ENCODE measurements around the gene MRPL37. TPM values are rescaled to one million over a fixed set of nuclear protein-coding genes. Genes with fewer than 3 reads are reported as not detected.

Gene MRPL37
- total RNA-seq, 2 experiments from 2014 or later = 107 to 126 TPM

GRCh38 chr1:54199151-54199764 lies 709 bp upstream of the MRPL37 start:
- peaks cover 28% of the 10 kb centered on the region for H3K4me1 ChIP-seq (ENCODE audit: insufficient read depth, low read length, poor library complexity, severe bottlenecking)
- peak overlapping the region; percentile 87 for H3K4me3 ChIP-seq (ENCODE audit: low read depth, low read length, poor library complexity, severe bottlenecking)
- no peaks in the 10 kb centered on the region for H3K9me2 ChIP-seq (ENCODE audit: insufficient read depth, low read length)
- ChIA-PET CTCF (ENCODE audit: unreplicated experiment) (no interaction called here), POLR2A (interaction anchor here (0.6 to 0.8 kb wide), 4 partner anchors 10 to 688 kb away, joined by 3 to 4 read pairs (median 3); partner anchors contain the start of gene DHCR24)
- H4K20me1 ChIP-seq (ENCODE audit: insufficient read depth, low read length) = peaks cover 12% of the 10 kb centered on the region
- peaks cover 27% of the 10 kb centered on the region for H3K36me3 ChIP-seq (ENCODE audit: insufficient read depth, low read length)
- TSS peak; percentile 84 for BruUV-seq (replicated peaks)
- TF ChIP-seq EZH2phosphoT487 (IDR thresholded peaks at IDR 0.05; ENCODE audit: borderline replicate concordance, low read depth, low read length) (no peak), CTCF (conservative IDR thresholded peaks at IDR 0.05; ENCODE audit: low read length) (no peak)
- H3K4me2 ChIP-seq (ENCODE audit: low read length) = peak overlapping the region; percentile 98
- no peaks in the 10 kb centered on the region for H3K9me3 ChIP-seq (ENCODE audit: low read length)
- peaks cover 52% of the 10 kb centered on the region for H3K79me2 ChIP-seq (ENCODE audit: insufficient read depth, low read depth, low read length)
- no peak for DNase-seq (ENCODE audit: low spot score)
- H2AFZ ChIP-seq (ENCODE audit: low read length) = peak overlapping the region; percentile 76
- intact Hi-C loops (cut with micrococcal nuclease; ENCODE audit: unreplicated experiment) = no loop called here
- no peak overlapping the region for H3K27ac ChIP-seq (ENCODE audit: low read depth, low read length, poor library complexity, severe bottlenecking)

- ChIA-PET POLR2A (interaction anchor here (0.7 to 0.9 kb wide), 2 partner anchors 16 to 29 kb away, joined by 3 read pairs; no protein-coding TSS in a partner anchor), CTCF (ENCODE audit: unreplicated experiment) (interaction anchor here (0.5 kb wide), 1 partner anchor 59 kb away, joined by 4 read pairs; no protein-coding TSS in a partner anchor)
- BruUV-seq (replicated peaks) = TSS peak; percentile 74
- H3K36me3 ChIP-seq (ENCODE audit: insufficient read depth, low read length) = peaks cover 34% of the 10 kb centered on the region
- peaks cover 12% of the 10 kb centered on the region for H4K20me1 ChIP-seq (ENCODE audit: insufficient read depth, low read length)
- H3K4me2 ChIP-seq (ENCODE audit: low read length) = peak overlapping the region; percentile 93
- peak overlapping the region; percentile 76; the same call in 1 of the 2 replicates for H2AFZ ChIP-seq (ENCODE audit: low read length)
- H3K9me3 ChIP-seq (ENCODE audit: low read length) = no peaks in the 10 kb centered on the region
- H3K4me1 ChIP-seq (ENCODE audit: insufficient read depth, low read length, poor library complexity, severe bottlenecking) = peaks cover 28% of the 10 kb centered on the region
- H3K27ac ChIP-seq (ENCODE audit: low read depth, low read length, poor library complexity, severe bottlenecking) = peak overlapping the region; percentile 41
- TF ChIP-seq CTCF (conservative IDR thresholded peaks at IDR 0.05; ENCODE audit: low read length) (no peak), EZH2phosphoT487 (IDR thresholded peaks at IDR 0.05; ENCODE audit: borderline replicate concordance, low read depth, low read length) (no peak)
- H3K9me2 ChIP-seq (ENCODE audit: insufficient read depth, low read length) = no peaks in the 10 kb centered on the region
- intact Hi-C loops (cut with micrococcal nuclease; ENCODE audit: unreplicated experiment) = loop anchor here (5.0 kb wide), 3 partner anchors 72 to 207 kb away; partner anchors contain the start of genes SSBP3, TCEANC2 and TMEM59
- H3K79me2 ChIP-seq (ENCODE audit: insufficient read depth, low read depth, low read length) = peaks cover 53% of the 10 kb centered on the region
- H3K4me3 ChIP-seq (ENCODE audit: low read depth, low read length, poor library complexity, severe bottlenecking) = peak overlapping the region; percentile 87
- no peak for DNase-seq (ENCODE audit: low spot score)
These were observed 591 bp downstream of the MRPL37 start for GRCh38 chr1:54200519-54200997.

- Histone ChIP-seq H3K27ac (ENCODE audit: low read depth, low read length, poor library complexity, severe bottlenecking) (no peak overlapping the region), H3K9me2 (ENCODE audit: insufficient read depth, low read length) (no peaks in the 10 kb centered on the region), H3K4me1 (ENCODE audit: insufficient read depth, low read length, poor library complexity, severe bottlenecking) (peaks cover 23% of the 10 kb centered on the region), H3K4me2 (ENCODE audit: low read length) (no peak overlapping the region), H4K20me1 (ENCODE audit: insufficient read depth, low read length) (peaks cover 12% of the 10 kb centered on the region), H3K4me3 (ENCODE audit: low read depth, low read length, poor library complexity, severe bottlenecking) (no peak overlapping the region), H3K79me2 (ENCODE audit: insufficient read depth, low read depth, low read length) (peaks cover 47% of the 10 kb centered on the region), H2AFZ (ENCODE audit: low read length) (no peak overlapping the region), H3K36me3 (ENCODE audit: insufficient read depth, low read length) (peaks cover 64% of the 10 kb centered on the region), H3K9me3 (ENCODE audit: low read length) (no peaks in the 10 kb centered on the region)
- POLR2A ChIA-PET = interaction anchor here (0.7 to 1.0 kb wide), 2 partner anchors 8 to 1797 kb away, joined by 3 read pairs; no protein-coding TSS in a partner anchor
- intact Hi-C loops (cut with micrococcal nuclease; ENCODE audit: unreplicated experiment) = loop anchor here (5.0 kb wide), 3 partner anchors 68 to 203 kb away; partner anchors contain the start of genes SSBP3, TCEANC2 and TMEM59
- CTCF ChIA-PET (ENCODE audit: unreplicated experiment) = no interaction called here
- no peak for TF ChIP-seq EZH2phosphoT487 (IDR thresholded peaks at IDR 0.05; ENCODE audit: borderline replicate concordance, low read depth, low read length)
- no peak for TF ChIP-seq CTCF (conservative IDR thresholded peaks at IDR 0.05; ENCODE audit: low read length)
- DNase-seq (ENCODE audit: low spot score) = no peak
- BruUV-seq (replicated peaks) = no TSS peak
These were observed 4.2 kb downstream of the MRPL37 start for GRCh38 chr1:54204199-54204598.

Measured in OCI-LY7 (cell line).